Measurements from ENCODE around the gene RHBDL1.
"Not testable (repeated sequence)": the region's sequence is repeated elsewhere in the genome, so short reads cannot be mapped to it uniquely, and the experiment has no call there.

- TF ChIP-seq, protein P1, sequence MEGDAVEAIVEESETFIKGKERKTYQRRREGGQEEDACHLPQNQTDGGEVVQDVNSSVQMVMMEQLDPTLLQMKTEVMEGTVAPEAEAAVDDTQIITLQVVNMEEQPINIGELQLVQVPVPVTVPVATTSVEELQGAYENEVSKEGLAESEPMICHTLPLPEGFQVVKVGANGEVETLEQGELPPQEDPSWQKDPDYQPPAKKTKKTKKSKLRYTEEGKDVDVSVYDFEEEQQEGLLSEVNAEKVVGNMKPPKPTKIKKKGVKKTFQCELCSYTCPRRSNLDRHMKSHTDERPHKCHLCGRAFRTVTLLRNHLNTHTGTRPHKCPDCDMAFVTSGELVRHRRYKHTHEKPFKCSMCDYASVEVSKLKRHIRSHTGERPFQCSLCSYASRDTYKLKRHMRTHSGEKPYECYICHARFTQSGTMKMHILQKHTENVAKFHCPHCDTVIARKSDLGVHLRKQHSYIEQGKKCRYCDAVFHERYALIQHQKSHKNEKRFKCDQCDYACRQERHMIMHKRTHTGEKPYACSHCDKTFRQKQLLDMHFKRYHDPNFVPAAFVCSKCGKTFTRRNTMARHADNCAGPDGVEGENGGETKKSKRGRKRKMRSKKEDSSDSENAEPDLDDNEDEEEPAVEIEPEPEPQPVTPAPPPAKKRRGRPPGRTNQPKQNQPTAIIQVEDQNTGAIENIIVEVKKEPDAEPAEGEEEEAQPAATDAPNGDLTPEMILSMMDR (IDR thresholded peaks at IDR 0.05), result not testable (repeated sequence)
- not testable (repeated sequence) for TF ChIP-seq EP300 (IDR thresholded peaks at IDR 0.05)
Measured at GRCh38 chr16:691242-691641, 15.8 kb downstream of the RHBDL1 start.
